HepG2 (cell line): ENCODE measurements around the gene SESN3. TPM values are rescaled to one million over a fixed set of nuclear protein-coding genes. Genes with fewer than 3 reads are reported as not detected.

Experiments used
- ATAC-seq: fragments of 200-7000 bp; cut with Tn5 transposase; 3 replicates; pipeline ENCODE4 v1.9.1; 2020; ENCODE audit warnings: mild to moderate bottlenecking, moderate library complexity
- BruUV-seq: library from RNA; stranded (reverse); fragments of 400-500 nt; replicated peaks from 2 replicates; lab custom pipeline; 2021; lab: Mats Ljungman, UMichigan
- CTCF ChIA-PET: fragments of 300-600 bp; formaldehyde crosslinking; extraction: SDS; loops from one replicate; lab custom pipeline; 2021; ENCODE audit warnings: low total read pairs, inconsistent platforms, low intra/inter-chr PET ratio; lab: Yijun Ruan, JAX
- POLR2A ChIA-PET: fragments of 350-600 bp; sonication (Branson Sonifier 250); formaldehyde crosslinking; loops from one replicate; lab custom pipeline; 2020; ENCODE audit warnings: antibody characterized with exemption, inconsistent platforms; lab: Yijun Ruan, JAX
- DNase-seq: peaks from one replicate; pipeline ENCODE4 v3.0.0-alpha.2; 2015; ENCODE audit warnings: low spot score
- FAIRE-seq: peaks from 3 replicates; lab custom pipeline; 2011; peaks lifted over from hg19 to GRCh38; lab: Jason Lieb, UNC
- H2AFZ ChIP-seq: one replicate; pipeline ENCODE4 v1.6.1; 2011; ENCODE audit warnings: low read length, inconsistent platforms
- H3K27ac ChIP-seq: fragments of 300-600 bp; 3 replicates; pipeline ENCODE4 v1.8.0; 2011; ENCODE audit warnings: mixed run types, mild to moderate bottlenecking, mixed read lengths, low read length, inconsistent platforms; ENCODE audit not compliant: insufficient read depth; ENCODE audit errors: extremely low read length
- H3K27me3 ChIP-seq, 2 experiments: fragments of 200-600 bp in 1 of 2; 2 replicates in 1 of 2; 3 replicates in 1 of 2; pipeline versions ENCODE4 v1.6.0 to v1.8.0; 2011; ENCODE audit warnings: low read length in 2 of 2, mild to moderate bottlenecking in 2 of 2, moderate library complexity in 2 of 2, inconsistent platforms in 1 of 2; ENCODE audit not compliant: insufficient read depth in 2 of 2, control insufficient read depth in 1 of 2
- H3K36me3 ChIP-seq, 2 experiments: fragments of 200-600 bp in 1 of 2; replicated peaks in 1 of 2; 2 replicates in 1 of 2; 3 replicates in 1 of 2; pipeline versions ENCODE4 v1.5.1 to v1.8.0; 2011; ENCODE audit warnings: low read length in 2 of 2, inconsistent platforms in 1 of 2; ENCODE audit not compliant: insufficient read depth in 2 of 2, control insufficient read depth in 1 of 2
- H3K4me1 ChIP-seq: 2 replicates; pipeline ENCODE4 v1.5.1; 2012; ENCODE audit warnings: low read length, inconsistent platforms; ENCODE audit not compliant: insufficient read depth
- H3K4me2 ChIP-seq: 2 replicates; pipeline ENCODE4 v1.6.0; 2011; ENCODE audit warnings: low read depth, low read length, inconsistent platforms
- H3K4me3 ChIP-seq, 3 experiments: fragments of 200-600 bp in 1 of 3; sonication (generic), shearing (Covaris generic) in 1 of 3; replicated peaks in 1 of 3; 2 replicates each; pipeline ENCODE4 v1.5.1; 2011 to 2016; ENCODE audit warnings: low read length in 3 of 3, inconsistent platforms in 2 of 3, low read depth in 2 of 3, mild to moderate bottlenecking in 2 of 3, control low read depth in 1 of 3, mixed read lengths in 1 of 3; ENCODE audit not compliant: insufficient read depth in 1 of 3
- H3K79me2 ChIP-seq: one replicate; pipeline ENCODE4 v1.6.1; 2011; ENCODE audit warnings: low read length, inconsistent platforms; ENCODE audit not compliant: insufficient read depth
- H3K9ac ChIP-seq: 2 replicates; pipeline ENCODE4 v1.6.0; 2011; ENCODE audit warnings: mild to moderate bottlenecking, low read depth, low read length, inconsistent platforms; ENCODE audit not compliant: insufficient read depth
- H3K9me3 ChIP-seq: 2 replicates; pipeline ENCODE4 v1.5.1; 2012; ENCODE audit warnings: mild to moderate bottlenecking, low read length
- H4K20me1 ChIP-seq: 2 replicates; pipeline ENCODE4 v1.6.0; 2011; ENCODE audit warnings: inconsistent platforms, mild to moderate bottlenecking, low read length, moderate library complexity; ENCODE audit not compliant: insufficient read depth
- ELF1 ChIP-seq: sonication (generic); formaldehyde crosslinking; IDR thresholded peaks from 2 replicates; pipeline ENCODE4 v1.4.0; 2020; ENCODE audit warnings: missing genetic modification reagents
- FOSL2 ChIP-seq: sonication (generic); formaldehyde crosslinking; IDR thresholded peaks from 2 replicates; pipeline ENCODE4 v1.4.0; 2020; ENCODE audit warnings: missing genetic modification reagents
- KAT2B ChIP-seq: fragments of 150-350 bp; IDR thresholded peaks from 2 replicates; pipeline ENCODE4 v1.6.1; 2014; ENCODE audit warnings: low read depth, low read length, borderline replicate concordance
- MAFF ChIP-seq: IDR thresholded peaks from 2 replicates; pipeline ENCODE4 v1.6.1; 2011; ENCODE audit warnings: low read depth, low read length, improper control_type of control experiment
- MAFK ChIP-seq, 2 experiments: IDR thresholded peaks in 1 of 2; conservative IDR thresholded peaks in 1 of 2; 2 replicates each; pipeline ENCODE4 v1.6.1; 2011; ENCODE audit warnings: improper control_type of control experiment in 2 of 2, low read length in 2 of 2
- SOX13 ChIP-seq, 3 experiments: fragments of 450-650 bp in 1 of 3; sonication (generic) in 1 of 3; formaldehyde crosslinking in 1 of 3; IDR thresholded peaks in 2 of 3; conservative IDR thresholded peaks in 1 of 3; 2 replicates each; pipeline versions ENCODE4 v1.5.0 to v1.6.1; 2016 to 2020; ENCODE audit warnings: antibody characterized with exemption in 1 of 3, mild to moderate bottlenecking in 1 of 3, missing compliant biosample characterization in 1 of 3, missing genetic modification reagents in 1 of 3, moderate library complexity in 1 of 3
- ZBTB25 ChIP-seq: IDR thresholded peaks from 2 replicates; pipeline ENCODE4 v1.6.1; 2018; ENCODE audit warnings: missing genetic modification reagents
- ZNF605 ChIP-seq: sonication (generic); formaldehyde crosslinking; IDR thresholded peaks from 2 replicates; pipeline ENCODE4 v1.8.0; 2022; ENCODE audit warnings: mild to moderate bottlenecking, missing genetic modification reagents
- ZNF790 ChIP-seq: sonication (generic); formaldehyde crosslinking; IDR thresholded peaks from 2 replicates; pipeline ENCODE4 v1.8.0; 2022; ENCODE audit warnings: missing genetic modification reagents, mild to moderate bottlenecking, borderline replicate concordance
- WGBS: methylation state at CpG from one replicate; pipeline ENCODE4 v1.1.6; 2017; ENCODE audit warnings: low lambda C conversion rate; 5-methylcytosine and 5-hydroxymethylcytosine counted together
- in situ Hi-C: cut with HindIII; loops from 2 replicates; pipeline ENCODE4 v1.10.0; 2017; ENCODE audit warnings: low pct_unique_long_range_greater_than_20kb; ENCODE audit not compliant: extremely low pct_ligation_motif_present
- intact Hi-C: fragments of 100-400 bp; cut with micrococcal nuclease; formaldehyde crosslinking; loops from one replicate; pipeline ENCODE4 v1.10.0; 2022; ENCODE audit not compliant: unreplicated experiment
- polyA plus RNA-seq, 8 experiments: library from polyadenylated mRNA; depleted of rRNA in 3 of 8; stranded (reverse) in 7 of 8; unstranded in 1 of 8; fragments of >200 nt; fragmentation: Illumina TruSeq in 4 of 8; extraction: Trizol in 4 of 8; gene quantifications; 2 replicates each; pipeline versions ENCODE4 v1.2.1 to v1.2.3, GENCODE V29; 2011 to 2016; ENCODE audit warnings: low read depth in 4 of 8, missing spikeins in 1 of 8, mixed read lengths in 1 of 8; ENCODE audit not compliant: insufficient read depth in 1 of 8
- total RNA-seq, 5 experiments: library from RNA; depleted of rRNA; stranded (reverse); fragments of >200 nt; fragmentation: Illumina TruSeq; extraction: Trizol; gene quantifications; 2 replicates each; pipeline ENCODE4 v1.2.3, GENCODE V29; 2016; ENCODE audit warnings: low read depth in 1 of 5
- TF ChIP-seq, protein P1 (sequence below): sonication (generic); formaldehyde crosslinking; IDR thresholded peaks from 2 replicates; pipeline ENCODE4 v1.4.0; 2020; ENCODE audit warnings: missing genetic modification reagents
- TF ChIP-seq, protein P2 (sequence below): sonication (generic); formaldehyde crosslinking; IDR thresholded peaks from 2 replicates; pipeline ENCODE4 v1.4.0; 2020; ENCODE audit warnings: missing genetic modification reagents

The SESN3 gene
- total and polyA plus RNA-seq, 2 of the 13 experiments (the other 11 are each of a cell fraction or from before 2014, with no cell fraction given), result 0.53 to 0.86 TPM

- no peak overlapping the region for H3K4me3 ChIP-seq
- ChIA-PET POLR2A (interaction anchor here (2.9 kb wide), 1 partner anchor 81 kb away, joined by 14 read pairs; the partner anchor contains the start of gene SRSF8), CTCF (no interaction called here)
- no peak for TF ChIP-seq KAT2B
- no peak for TF ChIP-seq SOX13 (IDR thresholded peaks at IDR 0.05)
- no peak for TF ChIP-seq SOX13 (CRISPR knock-in tag; conservative IDR thresholded peaks at IDR 0.05 in 1 of 2, IDR thresholded peaks at IDR 0.05 in 1 of 2)
- no peak for TF ChIP-seq ELF1 (CRISPR knock-in tag)
- H3K9me3 ChIP-seq, result no peaks in the 10 kb centered on the region
- H3K79me2 ChIP-seq, result no peaks in the 10 kb centered on the region
- H4K20me1 ChIP-seq, result no peaks in the 10 kb centered on the region
- H3K4me2 ChIP-seq, result no peak overlapping the region
- H3K4me1 ChIP-seq, result peaks cover 44% of the 10 kb centered on the region
- no peak for ATAC-seq
- H3K27me3 ChIP-seq, result no peaks in the 10 kb centered on the region; a peak in 2 of 5 replicates
- DNase-seq, result no peak
- no TSS peak for BruUV-seq
- intact Hi-C loops, result loop anchor here (10.0 kb wide), 1 partner anchor 174 kb away; the partner anchor contains the start of genes CWC15 and KDM4D
- FAIRE-seq, result no peak
- no peak overlapping the region for H2AFZ ChIP-seq
- no peak overlapping the region for H3K27ac ChIP-seq
- no peak overlapping the region for H3K9ac ChIP-seq
- in situ Hi-C loops, result loop anchor here (25.0 kb wide), 1 partner anchor 536 kb away; no protein-coding TSS in a partner anchor
- H3K36me3 ChIP-seq, result no peaks in the 10 kb centered on the region
Observed at GRCh38 chr11:95148406-95148805, 82.6 kb downstream of the SESN3 start.

- Histone ChIP-seq H3K27me3 (no peaks in the 10 kb centered on the region; a peak in 2 of 5 replicates), H4K20me1 (no peaks in the 10 kb centered on the region), H3K9ac (no peak overlapping the region), H3K4me3 (no peak overlapping the region), H3K9me3 (no peaks in the 10 kb centered on the region), H3K4me2 (no peak overlapping the region), H3K4me1 (peaks cover 44% of the 10 kb centered on the region), H3K27ac (no peak overlapping the region), H3K79me2 (no peaks in the 10 kb centered on the region), H2AFZ (no peak overlapping the region), H3K36me3 (no peaks in the 10 kb centered on the region)
- TF ChIP-seq MAFF (peak; percentile 90), ZNF790 (CRISPR knock-in tag) (no peak), MAFK (conservative IDR thresholded peaks at IDR 0.05 in 1 of 2, IDR thresholded peaks at IDR 0.05 in 1 of 2; ENCODE audit: low read length in 2 of 2) (peak; percentile 85 to 86), ZBTB25 (CRISPR knock-in tag) (no peak), FOSL2 (CRISPR knock-in tag) (peak; percentile 89), ZNF605 (CRISPR knock-in tag) (no peak)
- TF ChIP-seq, protein P1, sequence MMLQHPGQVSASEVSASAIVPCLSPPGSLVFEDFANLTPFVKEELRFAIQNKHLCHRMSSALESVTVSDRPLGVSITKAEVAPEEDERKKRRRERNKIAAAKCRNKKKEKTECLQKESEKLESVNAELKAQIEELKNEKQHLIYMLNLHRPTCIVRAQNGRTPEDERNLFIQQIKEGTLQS (CRISPR knock-in tag), result peak; percentile 23; the same call in 1 of the 2 replicates
- TF ChIP-seq, protein P2, sequence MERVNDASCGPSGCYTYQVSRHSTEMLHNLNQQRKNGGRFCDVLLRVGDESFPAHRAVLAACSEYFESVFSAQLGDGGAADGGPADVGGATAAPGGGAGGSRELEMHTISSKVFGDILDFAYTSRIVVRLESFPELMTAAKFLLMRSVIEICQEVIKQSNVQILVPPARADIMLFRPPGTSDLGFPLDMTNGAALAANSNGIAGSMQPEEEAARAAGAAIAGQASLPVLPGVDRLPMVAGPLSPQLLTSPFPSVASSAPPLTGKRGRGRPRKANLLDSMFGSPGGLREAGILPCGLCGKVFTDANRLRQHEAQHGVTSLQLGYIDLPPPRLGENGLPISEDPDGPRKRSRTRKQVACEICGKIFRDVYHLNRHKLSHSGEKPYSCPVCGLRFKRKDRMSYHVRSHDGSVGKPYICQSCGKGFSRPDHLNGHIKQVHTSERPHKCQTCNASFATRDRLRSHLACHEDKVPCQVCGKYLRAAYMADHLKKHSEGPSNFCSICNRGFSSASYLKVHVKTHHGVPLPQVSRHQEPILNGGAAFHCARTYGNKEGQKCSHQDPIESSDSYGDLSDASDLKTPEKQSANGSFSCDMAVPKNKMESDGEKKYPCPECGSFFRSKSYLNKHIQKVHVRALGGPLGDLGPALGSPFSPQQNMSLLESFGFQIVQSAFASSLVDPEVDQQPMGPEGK (CRISPR knock-in tag), result no peak
- WGBS, result 50% methylated on average over 4 of the region's 4 CpGs
- DNase-seq, result peak; percentile 14
- intact Hi-C loops (loop anchor here (10.0 kb wide), 1 partner anchor 173 kb away; the partner anchor contains the start of genes CWC15 and KDM4D), in situ Hi-C loops (loop anchor here (25.0 kb wide), 1 partner anchor 535 kb away; no protein-coding TSS in a partner anchor)
- POLR2A ChIA-PET, result interaction anchor here (2.9 kb wide), 1 partner anchor 80 kb away, joined by 14 read pairs; the partner anchor contains the start of gene SRSF8
- CTCF ChIA-PET, result no interaction called here
- BruUV-seq, result no TSS peak
- ATAC-seq, result no peak
- FAIRE-seq, result no peak
Observed at GRCh38 chr11:95147364-95147905, 83.6 kb downstream of the SESN3 start.
